GM12878 (cell line): Measurements from ENCODE around the gene COL6A1.

Experiments
- EZH2 ChIP-seq: IDR thresholded peaks from 2 replicates; pipeline ENCODE4 v1.6.1; 2012; ENCODE audit warnings: low read depth, mild to moderate bottlenecking, control low read depth, inconsistent platforms, low read length, borderline replicate concordance; ENCODE audit not compliant: control insufficient read depth
- TF ChIP-seq, protein P1 (sequence below), 3 experiments: IDR thresholded peaks in 2 of 3; conservative IDR thresholded peaks in 1 of 3; 2 replicates each; pipeline ENCODE4 v1.5.1; 2011; ENCODE audit warnings: low read depth in 3 of 3, low read length in 3 of 3, mild to moderate bottlenecking in 3 of 3, control low read depth in 2 of 3, moderate library complexity in 2 of 3, inconsistent platforms in 1 of 3, mixed read lengths in 1 of 3; ENCODE audit not compliant: control insufficient read depth in 2 of 3, insufficient read depth in 1 of 3; ENCODE audit errors: extremely low read depth in 1 of 3

DNA sequence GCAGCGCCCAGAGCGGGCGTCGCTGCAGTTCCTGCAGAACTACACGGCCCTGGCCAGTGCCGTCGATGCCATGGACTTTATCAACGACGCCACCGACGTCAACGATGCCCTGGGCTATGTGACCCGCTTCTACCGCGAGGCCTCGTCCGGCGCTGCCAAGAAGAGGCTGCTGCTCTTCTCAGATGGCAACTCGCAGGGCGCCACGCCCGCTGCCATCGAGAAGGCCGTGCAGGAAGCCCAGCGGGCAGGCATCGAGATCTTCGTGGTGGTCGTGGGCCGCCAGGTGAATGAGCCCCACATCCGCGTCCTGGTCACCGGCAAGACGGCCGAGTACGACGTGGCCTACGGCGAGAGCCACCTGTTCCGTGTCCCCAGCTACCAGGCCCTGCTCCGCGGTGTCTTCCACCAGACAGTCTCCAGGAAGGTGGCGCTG, 22.0 kb downstream of the COL6A1 start:
- TF ChIP-seq EZH2: no peak
- TF ChIP-seq, protein P1, sequence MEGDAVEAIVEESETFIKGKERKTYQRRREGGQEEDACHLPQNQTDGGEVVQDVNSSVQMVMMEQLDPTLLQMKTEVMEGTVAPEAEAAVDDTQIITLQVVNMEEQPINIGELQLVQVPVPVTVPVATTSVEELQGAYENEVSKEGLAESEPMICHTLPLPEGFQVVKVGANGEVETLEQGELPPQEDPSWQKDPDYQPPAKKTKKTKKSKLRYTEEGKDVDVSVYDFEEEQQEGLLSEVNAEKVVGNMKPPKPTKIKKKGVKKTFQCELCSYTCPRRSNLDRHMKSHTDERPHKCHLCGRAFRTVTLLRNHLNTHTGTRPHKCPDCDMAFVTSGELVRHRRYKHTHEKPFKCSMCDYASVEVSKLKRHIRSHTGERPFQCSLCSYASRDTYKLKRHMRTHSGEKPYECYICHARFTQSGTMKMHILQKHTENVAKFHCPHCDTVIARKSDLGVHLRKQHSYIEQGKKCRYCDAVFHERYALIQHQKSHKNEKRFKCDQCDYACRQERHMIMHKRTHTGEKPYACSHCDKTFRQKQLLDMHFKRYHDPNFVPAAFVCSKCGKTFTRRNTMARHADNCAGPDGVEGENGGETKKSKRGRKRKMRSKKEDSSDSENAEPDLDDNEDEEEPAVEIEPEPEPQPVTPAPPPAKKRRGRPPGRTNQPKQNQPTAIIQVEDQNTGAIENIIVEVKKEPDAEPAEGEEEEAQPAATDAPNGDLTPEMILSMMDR (IDR thresholded peaks at IDR 0.05 in 2 of 3, conservative IDR thresholded peaks at IDR 0.05 in 1 of 3; ENCODE audit: control insufficient read depth in 2 of 3, extremely low read depth in 1 of 3, insufficient read depth in 1 of 3, low read depth in 3 of 3, low read length in 3 of 3): no peak
